Right renal pelvis (tissue), 4 donors: ENCODE data around the gene RREB1. TPM values are rescaled to one million over a fixed set of nuclear protein-coding genes. Genes with fewer than 3 reads are reported as not detected.

Experiments used
- DNase-seq, 4 donors: peaks; one replicate each; pipeline ENCODE4 v3.0.0-alpha.2; 2013; ENCODE audit warnings: low read depth in 4 of 4, low spot score in 3 of 4, missing footprints in 1 of 4
- polyA plus RNA-seq, 4 donors: library from polyadenylated mRNA; unstranded; fragments of 120-200 nt; gene quantifications; one replicate each; pipeline ENCODE4 v1.2.1, GENCODE V29; 2013; ENCODE audit not compliant: insufficient read length in 4 of 4

The RREB1 gene
- polyA plus RNA-seq, 4 donors, result 19.8 to 24.3 (median 22.0) TPM

GRCh38 chr6:7189101-7189758 is 81.5 kb downstream of the RREB1 start:
- DNase-seq, result no peak

- DNase-seq, result no peak
Observed at GRCh38 chr6:7190791-7191190, 83.0 kb downstream of the RREB1 start.

GRCh38 chr6:7193122-7193521 is 85.4 kb downstream of the RREB1 start:
- DNase-seq, result no peak

GRCh38 chr6:7194657-7195056 is 86.9 kb downstream of the RREB1 start:
- no peak for DNase-seq

GRCh38 chr6:7195339-7196018 is 87.7 kb downstream of the RREB1 start:
- no peak for DNase-seq

GRCh38 chr6:7196019-7196402 is 88.2 kb downstream of the RREB1 start:
- no peak for DNase-seq

- DNase-seq, result no peak
Observed at GRCh38 chr6:7196685-7197283, 89.0 kb downstream of the RREB1 start.

- DNase-seq, result no peak
Observed at GRCh38 chr6:7197747-7198146, 90.0 kb downstream of the RREB1 start.

GRCh38 chr6:7198833-7199800 is 91.4 kb downstream of the RREB1 start:
- no peak for DNase-seq

GRCh38 chr6:7200598-7201443 is 93.1 kb downstream of the RREB1 start:
- DNase-seq, result peak in 1 of 4 donors; percentile 29

- DNase-seq, result no peak
Observed at GRCh38 chr6:7201444-7201731, 93.6 kb downstream of the RREB1 start.

GRCh38 chr6:7201732-7202541 is 94.2 kb downstream of the RREB1 start:
- DNase-seq, result no peak

GRCh38 chr6:7202950-7203349 is 95.2 kb downstream of the RREB1 start:
- no peak for DNase-seq

GRCh38 chr6:7203939-7204338 is 96.2 kb downstream of the RREB1 start:
- DNase-seq, result no peak

GRCh38 chr6:7204726-7205125 is 97.0 kb downstream of the RREB1 start:
- no peak for DNase-seq

- DNase-seq, result no peak
Observed at GRCh38 chr6:7207720-7208119, 100.0 kb downstream of the RREB1 start.

GRCh38 chr6:7213416-7213815 is 105.7 kb downstream of the RREB1 start:
- no peak for DNase-seq

- no peak for DNase-seq
Observed at GRCh38 chr6:7214468-7214867, 106.7 kb downstream of the RREB1 start.

- no peak for DNase-seq
Observed at GRCh38 chr6:7215131-7215530, 107.4 kb downstream of the RREB1 start.
